Heart left ventricle (tissue), 16 donors: ENCODE data around the gene SYNRG. TPM values are rescaled to one million over a fixed set of nuclear protein-coding genes. Genes with fewer than 3 reads are reported as not detected.

Experiments used
- ATAC-seq, 4 donors: fragments of 200-7000 bp; cut with Tn5 transposase; one replicate each; pipeline ENCODE4 v1.9.1; 2020 to 2022; ENCODE audit warnings: moderate library complexity in 4 of 4, mild to moderate bottlenecking in 3 of 4, moderate number of reproducible peaks in 1 of 4
- DNase-seq, 5 donors: peaks; one replicate each; pipeline ENCODE4 v3.0.0-alpha.2; 2020
- H3K27ac ChIP-seq, 12 donors: fragments of 200-600 bp; sonication (generic) in 4 of 12; one replicate each; pipeline versions ENCODE4 v1.5.0 to v1.8.0; 2016 to 2022; ENCODE audit warnings: mild to moderate bottlenecking in 2 of 12
- H3K27me3 ChIP-seq, 9 donors: fragments of 200-600 bp; sonication (generic) in 2 of 9; one replicate each; pipeline versions ENCODE4 v1.5.1 to v1.8.0; 2016 to 2022; ENCODE audit warnings: mild to moderate bottlenecking in 3 of 9
- H3K36me3 ChIP-seq, 9 donors: fragments of 200-600 bp; sonication (generic) in 2 of 9; one replicate each; pipeline versions ENCODE4 v1.5.0 to v1.8.0; 2018 to 2022; ENCODE audit warnings: mild to moderate bottlenecking in 2 of 9
- H3K4me1 ChIP-seq, 12 donors: fragments of 200-600 bp; sonication (generic) in 4 of 12; one replicate each; pipeline versions ENCODE4 v1.5.0 to v1.8.0; 2016 to 2022; ENCODE audit warnings: mild to moderate bottlenecking in 3 of 12
- H3K4me3 ChIP-seq, 12 donors: fragments of 200-600 bp; sonication (generic) in 4 of 12; one replicate each; pipeline versions ENCODE4 v1.5.0 to v1.8.0; 2017 to 2022; ENCODE audit warnings: mild to moderate bottlenecking in 9 of 12, moderate library complexity in 4 of 12
- H3K9me3 ChIP-seq, 12 donors: fragments of 200-600 bp; sonication (generic) in 4 of 12; one replicate each; pipeline versions ENCODE4 v1.5.0 to v1.8.0; 2016 to 2022; ENCODE audit warnings: mild to moderate bottlenecking in 1 of 12
- CTCF ChIP-seq, 12 donors: fragments of 200-600 bp; sonication (generic) in 4 of 12; IDR thresholded peaks; one replicate each; pipeline versions ENCODE4 v1.5.0 to v1.8.0; 2018 to 2022; ENCODE audit warnings: antibody characterized with exemption in 12 of 12, mild to moderate bottlenecking in 5 of 12
- POLR2A ChIP-seq, 2 donors: fragments of 450-650 bp; IDR thresholded peaks; one replicate each; pipeline ENCODE4 v1.6.1; 2017; ENCODE audit warnings: antibody characterized with exemption in 2 of 2, mild to moderate bottlenecking in 2 of 2, moderate library complexity in 2 of 2
- WGBS, 4 donors: extraction: QIAGEN DNeasy Blood & Tissue Kit in 2 of 4; methylation state at CpG; one replicate each; pipeline versions ENCODE4 v1.1.5 to v1.1.7; 2013 to 2018; 5-methylcytosine and 5-hydroxymethylcytosine counted together
- intact Hi-C, 10 donors: fragments of 100-400 bp; cut with DNase I; formaldehyde crosslinking; loops; one replicate each; pipeline versions ENCODE4 v1.11.1 to v1.14.2; 2022
- polyA plus RNA-seq, 2 donors: library from polyadenylated mRNA; stranded (reverse); fragments of 200-250 nt; gene quantifications; one replicate each; pipeline ENCODE4 v1.2.3, GENCODE V29; 2013
- total RNA-seq, 9 donors: library from RNA; depleted of rRNA in 2 of 9; stranded (reverse); fragments of >200 nt in 2 of 9; fragmentation: NEBNext Ultra II Directional in 3 of 9; extraction: Animal tissue kit (Norgen Biotek cat#: 25700) in 3 of 9; gene quantifications; one replicate each; pipeline versions ENCODE4 v1.1.0 to v1.2.4, GENCODE V29; 2016 to 2023
- donor health status: ischemic (EF 13 %, LVEDD 7.1; RV severe dilation, severe dysfunction).
- donor health status: healthy with polysubstance abuse.
- donor health status: DM: no; HTN: yes; CAD: no.
- donor health status: DM: no; HTN: no; CAD: no.
- donor health status: ischemic (EF 25% LVEDD 6.9; RV normal size, moderate dysfunction).
- donor health status: ischemic (EF 25% LVEDD 5.7; RV mildly dilated, moderate dysfunction).
- donor health status: healthy.
- donor health status: DM: yes; HTN: yes; CAD: no.
- donor health status: ischemic (EF 35%, LVEDD 5.7; RV mildly dilated, moderate dysfunction).
- donor health status: nonischemic (EF 11% LVEDD 7.7; RV severe dilation, severe dysfunction).
- donor health status: DM: yes; HTN: yes; CAD: no.
- donor health status: PGD.
- donor health status: ischemic (EF 29% LVEDD 5.4; RV normal size, mild dysfunction).
- donor health status: nonischemic (EF 23%, LVEDD 6.1; RV moderate dilation, normal function).

The SYNRG gene
- total and polyA plus RNA-seq, 11 donors = 5.7 to 52.4 (median 30.1) TPM

- TF ChIP-seq CTCF (IDR thresholded peaks at IDR 0.05) = no peak
- no peak for TF ChIP-seq POLR2A (IDR thresholded peaks at IDR 0.05)
- WGBS, 4 donors = 30 to 40% (median 37%) methylated on average over 3 of the region's 3 CpGs
- H3K27ac ChIP-seq = no peak overlapping the region
- H3K4me3 ChIP-seq = no peak overlapping the region
- DNase-seq (no peak), ATAC-seq (no peak)
- H3K36me3 ChIP-seq = peaks cover 0 to 38% (median 17%) of the 10 kb centered on the region in 9 donors
- intact Hi-C loops = no loop called here
- H3K27me3 ChIP-seq = no peaks in the 10 kb centered on the region
- H3K4me1 ChIP-seq = peaks cover 0 to 53% (median 32%) of the 10 kb centered on the region in 12 donors
- H3K9me3 ChIP-seq = no peaks in the 10 kb centered on the region
These were observed 62.9 kb downstream of the SYNRG start for GRCh38 chr17:37546302-37546701.

GRCh38 chr17:37545486-37545885 lies 63.7 kb downstream of the SYNRG start:
- TF ChIP-seq POLR2A (IDR thresholded peaks at IDR 0.05) (no peak), CTCF (IDR thresholded peaks at IDR 0.05) (no peak)
- 92 to 95% (median 94%) methylated on average over 2 of the region's 2 CpGs for WGBS, 4 donors
- DNase-seq (no peak), ATAC-seq (no peak)
- H3K9me3 ChIP-seq = no peaks in the 10 kb centered on the region
- H3K27ac ChIP-seq = no peak overlapping the region
- intact Hi-C loops = no loop called here
- no peaks in the 10 kb centered on the region for H3K27me3 ChIP-seq
- no peak overlapping the region for H3K4me3 ChIP-seq
- H3K4me1 ChIP-seq = peaks cover 0 to 48% (median 25%) of the 10 kb centered on the region in 12 donors
- H3K36me3 ChIP-seq = peaks cover 0 to 47% (median 26%) of the 10 kb centered on the region in 9 donors

- Histone ChIP-seq H3K4me3 (no peak overlapping the region), H3K9me3 (no peaks in the 10 kb centered on the region), H3K27ac (no peak overlapping the region), H3K4me1 (peaks cover 0 to 33% (median 18%) of the 10 kb centered on the region in 12 donors), H3K36me3 (peaks cover 0 to 59% (median 44%) of the 10 kb centered on the region in 9 donors), H3K27me3 (no peaks in the 10 kb centered on the region)
- 86 to 94% (median 90%) methylated on average over 2 of the region's 2 CpGs for WGBS, 4 donors
- DNase-seq = no peak
- no peak for TF ChIP-seq CTCF (IDR thresholded peaks at IDR 0.05)
- no peak for TF ChIP-seq POLR2A (IDR thresholded peaks at IDR 0.05)
- no peak for ATAC-seq
- intact Hi-C loops = no loop called here
These were observed 65.6 kb downstream of the SYNRG start for GRCh38 chr17:37543637-37544052.

- H3K4me1 ChIP-seq = peaks cover 0 to 19% (median 9%) of the 10 kb centered on the region in 12 donors
- no peaks in the 10 kb centered on the region for H3K27me3 ChIP-seq
- no peaks in the 10 kb centered on the region for H3K9me3 ChIP-seq
- WGBS, 4 donors = 84 to 95% (median 92%) methylated on average over 9 of the region's 9 CpGs
- H3K4me3 ChIP-seq = no peak overlapping the region
- no peak for TF ChIP-seq POLR2A (IDR thresholded peaks at IDR 0.05)
- no peak for TF ChIP-seq CTCF (IDR thresholded peaks at IDR 0.05)
- intact Hi-C loops = no loop called here
- no peak for ATAC-seq
- H3K36me3 ChIP-seq = peaks cover 0 to 75% (median 60%) of the 10 kb centered on the region in 9 donors
- DNase-seq = no peak
- H3K27ac ChIP-seq = no peak overlapping the region
These were observed 67.1 kb downstream of the SYNRG start for GRCh38 chr17:37541880-37542660.
